GM19397 (cell line): ENCODE measurements around the gene DHH.
"Not testable (repeated sequence)": the region's sequence is repeated elsewhere in the genome, so short reads cannot be mapped to it uniquely, and the experiment has no call there.

Experiments
- ATAC-seq: cut with Tn5 transposase; IDR thresholded peaks from one replicate; pipeline ENCODE4 v1.9.1; 2021; ENCODE audit warnings: mild to moderate bottlenecking, moderate library complexity; ENCODE audit not compliant: unreplicated experiment

Gene DHH

DNA sequence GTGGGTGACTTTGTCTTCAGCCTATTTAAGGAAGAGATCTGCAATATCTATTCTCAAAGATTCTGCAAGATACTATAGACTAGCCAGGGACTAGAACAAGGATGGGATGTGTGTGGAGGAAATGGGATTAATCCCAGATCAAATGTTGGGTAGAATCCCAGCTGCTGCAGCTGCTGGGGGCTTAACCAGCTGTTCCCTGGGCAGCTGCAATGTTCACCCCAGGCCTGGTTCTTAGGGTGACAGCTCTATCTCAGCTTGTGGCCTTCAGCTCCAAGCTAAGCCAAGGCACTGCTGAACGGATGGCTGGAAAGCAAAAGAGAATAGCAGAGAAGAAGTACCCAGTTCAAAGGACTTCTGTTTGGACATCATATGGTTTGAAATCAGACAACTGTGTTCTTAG is 14.8 kb downstream of the DHH start:
- no peak for ATAC-seq

DNA sequence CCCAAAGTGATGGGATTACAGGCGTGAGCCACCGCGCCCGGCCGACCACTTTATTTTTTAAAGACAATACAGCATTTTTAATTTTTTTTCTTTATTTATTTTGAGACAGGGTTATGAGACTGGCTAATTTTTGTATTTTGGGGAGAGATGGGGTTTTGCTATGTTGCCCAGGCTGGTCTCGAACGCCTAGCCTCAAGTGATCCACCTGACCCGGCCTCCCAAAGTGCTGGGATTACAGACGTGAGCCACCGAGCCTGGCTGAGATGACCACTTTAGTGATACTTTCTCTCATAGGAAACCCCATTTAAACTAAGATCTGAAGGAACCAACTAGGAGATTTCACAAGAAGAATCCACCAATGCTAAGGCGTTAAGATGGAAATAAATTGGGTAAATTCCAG is 23.6 kb downstream of the DHH start:
- ATAC-seq = no peak

DNA sequence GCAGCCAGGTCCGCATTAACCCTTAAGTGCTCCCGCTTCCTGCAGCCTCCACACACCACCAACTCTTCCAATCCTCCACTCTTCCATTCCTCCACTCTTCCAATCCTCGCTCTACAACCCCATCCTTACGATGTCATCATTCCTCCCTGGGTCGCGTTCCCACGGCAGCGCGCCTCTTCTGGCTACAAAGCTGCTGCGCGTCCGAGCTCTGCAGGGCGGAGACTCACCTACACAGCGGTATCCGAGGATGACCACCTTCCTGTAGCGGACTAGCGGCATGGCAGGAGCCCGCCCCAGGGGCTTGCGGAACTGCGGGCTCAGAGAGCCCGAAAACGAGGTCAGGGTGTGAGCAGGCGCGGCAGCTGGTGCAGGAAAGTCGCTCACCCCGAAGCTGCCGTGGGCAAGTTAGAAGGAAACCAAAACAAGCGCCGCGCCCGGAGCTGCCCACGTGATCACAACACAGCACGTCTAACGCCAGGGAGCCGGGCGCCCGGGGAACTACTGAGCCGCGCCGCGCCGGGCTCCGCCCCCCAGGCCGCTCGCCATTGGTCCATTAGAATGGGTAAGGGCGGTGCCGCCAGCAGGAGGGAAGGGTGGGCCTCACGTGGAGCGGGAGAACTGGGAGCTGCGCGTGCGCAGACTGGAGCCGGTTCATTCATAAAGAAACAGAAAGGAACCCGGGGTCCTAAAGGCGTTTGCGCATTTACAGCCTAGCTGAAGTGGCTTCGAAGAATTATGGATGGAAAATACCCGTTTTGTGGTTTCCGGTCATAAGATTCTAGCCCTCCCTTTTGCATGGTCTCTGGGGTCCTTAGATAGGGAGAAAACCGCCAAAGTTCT is 24.9 kb downstream of the DHH start, which contains the start of gene RHEBL1:
TSS of gene RHEBL1 (minus strand) at position 473 of the 840 bp plus-strand sequence. CDS start at position 279, 194 bp downstream.
- ATAC-seq = peak; percentile 99

DNA sequence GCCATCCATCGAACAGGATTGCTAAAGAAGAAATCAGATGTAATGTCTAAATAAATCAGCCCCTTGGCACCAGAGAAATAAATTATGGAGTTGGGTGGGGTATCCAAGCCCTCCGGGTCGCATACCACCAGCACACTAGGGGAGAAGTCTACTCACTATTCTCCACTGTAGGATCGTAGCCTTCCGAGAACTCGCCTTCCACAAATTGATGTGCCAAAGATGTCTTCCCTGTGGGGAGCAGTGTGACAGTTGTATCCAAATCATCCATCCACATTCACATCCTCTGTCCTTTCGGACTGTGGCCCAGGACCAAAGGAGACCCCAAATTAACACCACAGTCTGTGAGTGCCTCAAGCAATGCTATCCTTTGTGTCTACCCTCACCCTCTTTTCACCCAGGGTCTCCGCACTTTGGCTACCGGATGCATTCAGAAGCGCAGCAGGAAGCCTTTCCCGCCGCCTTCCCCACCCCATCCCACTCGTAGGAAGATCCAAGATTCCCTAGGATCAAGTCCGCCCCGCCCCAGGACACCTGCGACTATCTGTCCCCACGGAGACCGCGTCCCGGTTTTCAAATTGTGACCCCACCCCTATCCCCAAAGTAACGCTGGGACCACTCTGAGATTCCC is 25.6 kb downstream of the DHH start:
- no peak for ATAC-seq

DNA sequence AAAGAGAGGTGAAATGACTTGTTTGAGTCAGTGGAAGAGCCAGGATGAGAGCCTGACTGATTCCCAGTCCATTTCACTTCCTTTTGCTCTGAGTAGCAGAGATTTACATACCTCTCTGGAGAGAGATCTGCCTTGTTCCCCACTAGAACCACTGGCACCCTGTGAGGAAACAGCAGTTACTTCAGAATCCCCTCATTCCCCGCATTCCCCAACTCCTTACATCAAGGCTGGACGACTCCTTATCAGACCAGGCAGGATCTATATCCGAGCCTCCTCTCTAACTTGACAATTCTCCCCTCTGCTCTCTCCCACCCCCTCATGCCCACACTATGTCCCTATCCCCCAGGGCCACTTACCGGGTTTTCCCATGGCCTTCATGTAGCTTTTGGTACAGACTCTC is 28.5 kb downstream of the DHH start:
- no peak for ATAC-seq

DNA sequence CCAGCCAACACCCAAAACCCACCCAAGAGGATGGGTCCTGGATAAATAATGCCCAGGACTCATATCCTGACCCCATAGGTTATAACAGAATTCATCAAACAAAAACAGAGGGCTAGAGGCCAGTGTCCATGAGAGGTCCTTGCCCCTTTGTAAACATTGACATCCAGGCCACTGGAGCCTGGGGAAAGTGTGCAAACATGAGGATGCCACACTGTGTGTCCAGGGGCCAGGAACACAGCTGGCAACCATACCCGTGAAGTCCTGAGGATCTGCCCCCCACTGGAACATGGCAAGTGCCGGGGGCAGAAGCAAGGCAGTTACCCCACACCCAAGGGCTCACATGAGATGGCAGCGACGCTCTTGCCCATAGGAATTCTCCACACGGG is 29.8 kb downstream of the DHH start:
- no peak for ATAC-seq

DNA sequence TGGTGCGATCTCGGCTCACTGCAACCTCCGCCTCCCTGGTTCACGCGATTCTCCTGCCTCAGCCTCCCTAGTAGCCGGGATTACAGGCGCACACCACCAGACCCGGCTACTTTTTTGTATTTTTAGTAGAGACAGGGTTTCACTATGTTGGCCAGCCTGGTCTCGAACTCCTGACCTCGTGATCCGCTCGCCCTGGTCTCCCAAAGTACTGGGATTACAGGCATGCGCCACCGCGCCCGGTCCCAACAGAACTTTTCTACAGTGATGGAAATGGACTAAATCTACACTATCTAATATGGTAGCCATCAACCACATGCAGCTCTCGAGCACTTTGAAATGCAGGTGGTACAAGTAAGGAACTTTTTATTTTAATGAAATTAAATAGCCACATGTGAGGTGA is 32.7 kb downstream of the DHH start:
- ATAC-seq = not testable (repeated sequence)

DNA sequence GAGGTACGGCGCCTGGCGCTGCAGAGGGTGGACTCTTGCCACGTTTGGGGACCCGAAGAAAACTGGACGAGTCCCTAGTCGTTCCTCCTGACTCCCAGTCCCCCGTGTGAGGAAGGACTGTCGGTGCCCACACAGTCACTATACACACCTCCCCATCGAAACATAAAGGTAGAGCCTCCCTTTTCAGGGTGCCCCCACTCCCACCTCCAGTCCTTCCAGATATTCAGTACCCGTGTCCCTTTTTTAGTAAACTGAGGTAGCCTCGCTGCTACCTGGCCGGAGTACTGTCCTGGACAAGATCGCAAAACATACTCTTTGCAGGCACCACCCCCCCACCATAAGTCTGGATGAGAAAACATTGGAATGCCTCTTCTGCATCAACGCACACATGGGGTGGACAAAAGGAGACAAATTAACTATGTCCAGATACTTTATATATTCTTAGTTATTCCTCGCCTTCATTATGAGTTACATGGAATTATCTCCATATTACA is 33.4 kb downstream of the DHH start:
- ATAC-seq = peak; percentile 8

DNA sequence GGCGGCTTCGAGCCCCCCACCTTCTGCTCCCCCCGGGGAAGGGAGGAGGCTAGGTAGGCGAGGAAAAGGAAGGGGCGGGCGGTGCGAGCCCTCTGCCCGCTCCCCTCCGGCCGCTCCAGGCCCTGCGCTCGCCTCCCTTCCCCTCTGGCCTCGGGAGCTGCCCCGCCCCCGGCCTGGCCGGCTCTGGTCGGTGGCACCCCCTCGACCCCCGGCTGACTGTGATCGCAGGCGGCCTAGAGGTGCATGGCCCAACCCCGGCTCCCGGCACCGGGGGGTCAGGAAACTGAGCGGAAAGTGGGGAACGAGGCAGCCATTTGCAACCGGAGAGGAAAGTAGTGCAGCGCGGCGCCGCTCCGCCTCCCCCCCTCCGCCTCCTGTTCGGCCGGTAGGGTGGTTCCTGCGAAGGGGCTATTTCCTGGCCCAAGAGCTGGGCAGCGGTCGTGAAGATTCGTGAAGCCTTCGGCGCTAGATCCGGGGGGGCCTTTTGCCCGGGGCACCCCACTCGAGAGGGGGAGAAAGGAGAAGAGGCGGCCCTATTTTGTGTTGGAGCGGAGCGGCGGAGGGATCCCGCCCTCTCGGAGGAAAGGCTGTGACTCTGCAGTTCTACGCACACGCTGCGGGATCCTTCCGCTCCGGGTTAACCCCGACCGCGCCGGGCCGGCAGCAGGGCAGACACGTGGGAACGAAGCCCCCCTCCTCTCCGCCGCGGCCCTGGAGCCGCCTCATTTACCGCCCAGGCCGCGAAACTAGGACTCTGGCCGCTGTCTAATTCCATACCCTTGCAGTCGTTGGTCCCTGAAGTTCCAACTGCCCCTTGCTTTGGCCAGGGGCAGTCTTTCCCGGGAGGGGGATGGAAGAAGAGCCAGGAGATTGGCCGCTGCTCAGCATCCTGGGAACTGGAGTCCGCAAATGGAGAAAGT is 34.1 kb downstream of the DHH start, which contains the start of gene KMT2D:
TSS of gene KMT2D (minus strand) at position 558 of the 920 bp plus-strand sequence. CDS start 5,470 bp downstream, outside the sequence.
- peak; percentile 53 for ATAC-seq

DNA sequence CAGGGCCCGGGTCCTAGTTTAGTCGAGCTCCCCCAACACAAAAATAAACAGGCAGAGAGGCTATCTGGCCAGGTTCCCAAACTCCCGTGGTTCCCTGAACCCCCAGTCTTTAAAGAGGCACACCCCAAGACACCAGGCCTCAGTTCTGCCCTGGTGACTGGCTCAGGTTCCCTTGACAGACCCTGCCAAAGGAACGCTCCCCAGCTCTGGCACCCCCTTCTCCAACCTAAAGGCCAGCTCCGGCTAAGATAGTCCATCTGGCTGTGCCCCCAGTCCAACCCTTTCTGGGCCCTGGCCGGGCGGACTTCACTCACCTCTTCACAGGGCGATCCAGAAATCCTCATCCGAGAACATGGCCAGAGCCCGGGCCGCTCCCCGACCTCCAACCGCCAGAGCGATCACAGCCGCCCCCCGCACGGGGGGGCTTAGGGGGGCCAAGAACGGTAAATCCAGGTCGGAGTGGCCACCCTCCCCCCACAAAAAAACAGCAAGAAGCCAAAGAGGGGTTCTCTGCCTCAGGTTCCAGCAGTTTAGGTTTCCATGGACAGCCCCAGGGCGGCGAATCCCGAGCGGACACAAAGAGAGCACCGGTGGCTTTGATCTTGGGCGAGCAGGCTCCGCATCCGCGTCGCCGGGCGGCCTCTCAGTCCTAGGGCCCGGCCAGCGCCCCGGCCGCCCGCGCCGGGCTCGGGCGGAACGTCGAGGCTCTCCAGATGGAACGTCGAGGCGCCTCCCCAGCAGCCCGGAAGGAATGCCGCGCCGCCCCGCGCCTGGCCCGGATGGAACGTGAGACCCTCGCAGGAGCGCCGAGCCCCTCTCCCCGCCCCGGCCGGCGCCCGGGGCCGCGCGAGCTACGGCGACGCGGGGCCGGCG is 35.1 kb downstream of the DHH start:
- peak; percentile 14 for ATAC-seq

DNA sequence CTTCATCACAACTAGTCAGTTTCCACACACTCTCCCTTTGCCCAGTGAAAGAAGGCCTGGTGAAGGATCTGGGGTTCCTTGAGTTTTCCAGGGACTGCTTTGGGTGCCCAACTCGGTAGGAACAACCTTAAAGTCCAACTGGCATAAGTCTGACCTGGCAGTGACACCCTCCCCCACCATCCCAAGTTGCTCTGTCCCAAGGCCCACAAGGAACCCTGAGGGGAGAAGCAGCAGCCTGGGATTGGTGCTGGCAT is 35.6 kb downstream of the DHH start:
- no peak for ATAC-seq

DNA sequence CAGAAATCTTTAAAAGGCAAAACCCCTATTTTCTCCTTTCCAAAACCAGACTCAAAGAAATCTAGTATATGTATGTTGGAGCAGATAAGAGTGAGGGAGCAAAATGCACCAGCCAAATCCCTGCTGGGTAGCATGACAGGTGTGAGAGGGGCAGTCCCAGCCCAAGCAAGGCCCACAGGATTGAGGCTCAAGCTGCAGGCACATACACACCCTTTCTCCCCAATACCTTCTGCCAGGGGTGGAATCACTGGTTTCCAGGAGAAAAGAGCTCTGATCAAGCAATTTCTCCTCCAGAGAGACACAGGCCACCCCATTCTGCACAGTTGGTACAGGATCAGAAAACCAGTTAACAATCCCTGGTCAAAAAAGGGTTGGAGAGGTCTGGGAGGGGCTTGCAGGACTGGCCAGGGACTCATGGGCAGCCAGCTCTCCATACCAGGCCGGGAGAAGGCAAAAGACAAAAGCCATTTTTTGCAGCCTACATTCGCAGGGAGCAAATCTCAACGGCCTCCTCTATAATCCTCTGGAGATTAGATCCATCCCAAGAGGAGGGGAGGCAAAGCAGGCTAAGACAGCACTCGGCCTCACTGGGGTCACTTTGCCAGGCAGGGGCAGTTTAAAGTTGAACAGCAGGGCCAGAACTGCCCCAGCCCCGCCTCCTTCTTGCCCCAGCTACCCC is 36.1 kb downstream of the DHH start:
- ATAC-seq = no peak

DNA sequence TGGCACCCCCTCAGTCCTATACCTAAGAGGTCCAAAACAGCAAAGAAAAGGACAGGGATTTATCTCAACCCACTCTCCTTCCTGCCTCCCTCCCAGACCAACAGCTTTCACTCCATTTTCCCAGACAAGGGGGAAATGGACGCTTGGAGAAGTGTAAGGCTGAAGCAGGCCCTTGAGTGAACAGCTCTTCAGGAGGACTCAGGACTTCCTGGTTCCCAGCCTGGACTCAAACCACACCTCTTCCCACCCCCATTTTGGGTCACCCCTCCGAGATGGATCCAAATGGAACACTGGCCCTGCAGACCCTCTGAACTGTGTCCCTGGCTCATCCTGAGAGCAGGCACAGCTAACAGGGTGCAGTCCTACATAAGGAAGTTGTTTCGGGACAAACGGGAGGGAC is 36.7 kb downstream of the DHH start:
- ATAC-seq = no peak

DNA sequence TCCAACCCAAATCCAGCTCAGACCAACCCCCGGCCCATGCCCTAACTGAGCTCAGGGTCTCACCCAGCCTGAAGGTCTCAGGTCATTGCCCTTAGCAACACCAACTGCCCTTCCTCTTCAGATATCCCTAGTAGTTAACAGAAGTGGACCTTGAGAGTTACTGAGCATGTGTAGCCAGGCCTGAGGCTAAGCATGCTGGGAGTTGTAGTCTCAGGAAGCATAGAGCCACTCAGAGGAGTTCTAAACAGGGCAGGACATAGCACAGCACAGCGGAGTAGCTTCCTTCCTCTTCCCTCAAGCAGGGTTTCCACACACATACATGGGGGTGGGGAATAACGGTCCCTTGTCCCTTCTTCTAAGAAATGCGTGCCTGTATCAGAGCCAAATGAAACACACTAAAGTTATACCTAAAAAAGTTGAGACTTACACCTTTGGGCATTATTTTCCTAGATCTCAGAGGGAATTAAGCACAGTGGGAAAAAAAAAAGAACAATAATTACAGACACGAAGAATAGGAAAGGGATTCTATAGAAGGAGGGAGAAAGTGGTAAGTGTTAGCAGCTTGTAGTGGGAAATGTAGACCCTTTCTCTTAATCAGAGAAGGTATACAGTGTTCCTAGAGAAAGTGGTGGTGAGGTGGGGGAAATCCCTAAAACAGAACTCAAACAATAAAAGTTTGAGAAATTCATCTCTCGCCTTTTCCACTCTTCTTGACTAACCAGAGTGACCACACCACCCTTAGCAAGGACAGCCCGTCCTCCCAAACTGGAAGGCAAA is 38.4 kb downstream of the DHH start:
- ATAC-seq = peak; percentile 53

DNA sequence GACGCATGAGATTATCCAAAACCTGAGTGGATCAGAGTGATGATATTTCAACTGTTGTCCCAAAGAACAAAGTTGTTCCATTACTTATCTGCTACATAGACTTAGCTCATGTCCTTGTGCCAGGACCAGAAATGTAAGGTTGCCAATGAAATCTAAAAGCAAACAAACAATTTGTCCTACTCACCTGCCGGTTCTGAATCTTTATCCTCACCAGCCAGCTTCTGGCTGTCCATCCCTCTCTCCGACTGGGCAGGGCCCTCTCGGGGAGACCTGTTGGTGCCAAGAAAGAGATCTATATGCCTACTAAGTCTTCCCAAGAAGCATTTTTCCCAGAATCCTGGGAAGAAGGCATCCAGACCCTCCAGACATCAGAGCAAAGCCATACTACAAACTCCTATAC is 39.5 kb downstream of the DHH start:
- no peak for ATAC-seq

DNA sequence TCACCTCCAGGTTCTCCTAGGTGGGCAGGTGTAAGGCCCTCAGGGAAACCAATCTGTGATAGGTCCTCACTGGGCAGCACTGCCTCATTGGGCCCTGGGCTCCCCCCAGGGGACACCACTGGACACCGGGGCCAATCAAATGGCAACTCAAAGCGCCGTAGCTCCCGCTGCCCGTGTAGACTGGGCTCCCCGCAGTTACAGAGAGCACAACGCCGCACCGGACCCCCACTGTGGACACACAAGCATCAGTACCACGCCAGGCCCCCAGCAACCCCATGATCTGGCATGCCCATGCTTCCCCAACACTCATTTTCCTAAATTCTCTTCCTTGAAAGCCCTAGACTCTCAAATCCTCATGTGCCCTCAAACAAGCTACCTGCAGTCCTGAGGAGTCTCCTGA is 40.1 kb downstream of the DHH start:
- no peak for ATAC-seq

DNA sequence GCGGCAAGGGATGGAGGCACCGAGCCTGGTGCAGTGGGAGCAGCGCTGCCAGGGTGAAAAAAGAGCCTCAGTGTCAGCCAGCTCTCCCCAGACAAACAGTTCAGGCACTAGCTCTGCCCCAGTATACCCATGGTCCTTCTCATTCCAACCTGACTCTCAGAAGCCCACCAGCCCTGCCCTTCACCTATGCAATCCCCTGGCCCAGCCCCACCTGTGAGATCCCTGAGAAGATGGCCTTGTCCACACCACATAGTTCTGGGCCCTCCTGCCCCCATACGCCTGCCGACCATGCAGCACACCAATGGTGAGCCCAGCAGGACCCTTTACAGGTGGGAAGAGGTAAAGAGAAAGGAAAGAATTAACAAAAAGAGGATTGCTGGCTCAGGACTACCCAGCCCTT is 40.5 kb downstream of the DHH start:
- ATAC-seq = no peak

DNA sequence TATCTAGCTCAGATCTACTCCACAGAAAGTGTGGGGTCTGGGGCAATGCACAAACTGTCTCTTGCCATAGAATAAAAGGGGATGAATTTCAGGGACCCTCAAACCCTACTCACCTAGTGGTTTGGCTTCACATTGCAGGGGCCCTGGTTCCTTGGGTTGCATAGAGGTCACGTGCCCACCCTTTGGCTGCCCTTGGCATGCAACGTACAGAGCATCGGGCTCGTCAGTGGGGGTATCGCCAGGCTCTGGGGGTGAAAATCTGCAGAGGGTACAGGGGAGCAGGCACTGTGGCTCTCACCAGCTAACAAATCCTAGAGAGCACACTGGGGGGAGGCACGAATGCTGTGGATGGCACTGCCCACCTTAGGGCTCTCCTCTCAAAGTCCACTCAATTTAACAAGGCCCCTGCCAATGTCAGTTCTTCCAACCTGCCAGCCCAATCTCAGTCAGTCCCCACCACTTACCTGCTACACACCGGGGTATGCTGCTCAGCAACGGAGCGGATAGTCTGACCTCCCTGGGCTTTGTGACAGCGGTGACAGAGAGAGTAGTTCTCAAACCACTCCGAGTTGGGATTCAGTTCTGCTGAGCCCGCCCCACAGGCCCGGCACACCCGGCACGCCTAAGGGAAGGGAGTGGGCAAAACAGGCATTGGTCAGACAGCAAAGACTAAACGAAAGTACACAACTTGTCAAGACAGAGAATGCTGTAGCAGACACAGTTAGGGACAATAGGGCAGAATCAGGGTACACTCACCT is 42.0 kb downstream of the DHH start:
- no peak for ATAC-seq
